H1 (cell line): ENCODE results near the gene DTNB. TPM values are rescaled to one million over a fixed set of nuclear protein-coding genes. Genes with fewer than 3 reads are reported as not detected.
A peak's percentile ranks its signal among the peaks of the same experiment; 100 is the strongest.

Source experiments
- CTCF ChIA-PET: fragments of 300-600 bp; sonication (Branson Sonifier 250); formaldehyde crosslinking; loops from one replicate; lab custom pipeline; 2021; ENCODE audit not compliant: partially characterized antibody; lab: Charles Lee
- POLR2A ChIA-PET: fragments of 300-600 bp; sonication (Branson Sonifier 250); formaldehyde crosslinking; loops from one replicate; lab custom pipeline; 2021; ENCODE audit warnings: inconsistent platforms; ENCODE audit not compliant: partially characterized antibody; lab: Charles Lee
- DNase-seq, 2 experiments: peaks; one replicate each; pipeline versions ENCODE4 v3.0.0 to v3.0.0-alpha.2; 2010 to 2022; ENCODE audit warnings: low spot score in 2 of 2, low read depth in 1 of 2, mixed read lengths in 1 of 2
- FAIRE-seq: peaks from 2 replicates; lab custom pipeline; 2011; peaks lifted over from hg19 to GRCh38; lab: Jason Lieb, UNC
- H2AFZ ChIP-seq: 2 replicates; pipeline ENCODE4 v1.8.1; 2012; ENCODE audit warnings: low read length, inconsistent platforms
- H2AK5ac ChIP-seq: 2 replicates; pipeline ENCODE4 v1.6.1; 2013; ENCODE audit warnings: low read depth, low read length
- H2BK120ac ChIP-seq: replicated peaks from 2 replicates; pipeline ENCODE3; 2013; ENCODE audit warnings: low read depth, low read length, inconsistent platforms
- H2BK12ac ChIP-seq: 2 replicates; pipeline ENCODE4 v1.6.1; 2013; ENCODE audit warnings: low read depth, low read length
- H2BK15ac ChIP-seq: 2 replicates; pipeline ENCODE4 v1.6.1; 2013; ENCODE audit warnings: low read length
- H2BK20ac ChIP-seq: 2 replicates; pipeline ENCODE4 v1.6.1; 2013; ENCODE audit warnings: low read length
- H2BK5ac ChIP-seq: 2 replicates; pipeline ENCODE4 v1.6.1; 2013; ENCODE audit warnings: low read depth, low read length
- H3K14ac ChIP-seq: 2 replicates; pipeline ENCODE4 v1.6.1; 2013; ENCODE audit warnings: inconsistent platforms; ENCODE audit not compliant: insufficient read length
- H3K18ac ChIP-seq: 2 replicates; pipeline ENCODE4 v1.6.1; 2013; ENCODE audit warnings: low read length; ENCODE audit errors: extremely low read depth
- H3K23ac ChIP-seq: 2 replicates; pipeline ENCODE4 v1.6.1; 2013; ENCODE audit warnings: inconsistent platforms; ENCODE audit not compliant: insufficient read length
- H3K23me2 ChIP-seq: 2 replicates; pipeline ENCODE4 v1.6.1; 2013; ENCODE audit warnings: low read depth, low read length
- H3K27ac ChIP-seq: 2 replicates; pipeline ENCODE4 v1.6.1; 2011; ENCODE audit warnings: low read depth, low read length, inconsistent platforms
- H3K27me3 ChIP-seq, 4 experiments: replicated peaks in 1 of 4; 1 replicate in 1 of 4; 2 replicates in 3 of 4; pipeline versions ENCODE4 v1.6.1 to v1.8.1; 2011 to 2013; ENCODE audit warnings: low read length in 3 of 4, mild to moderate bottlenecking in 3 of 4, inconsistent platforms in 2 of 4, mixed read lengths in 2 of 4, moderate library complexity in 1 of 4; ENCODE audit not compliant: control insufficient read depth in 3 of 4, insufficient read depth in 3 of 4; ENCODE audit errors: extremely low read depth in 1 of 4
- H3K36me3 ChIP-seq, 4 experiments: 2 replicates each; pipeline versions ENCODE4 v1.6.1 to v1.8.1; 2011 to 2013; ENCODE audit warnings: mild to moderate bottlenecking in 4 of 4, low read length in 3 of 4, moderate library complexity in 2 of 4, control low read depth in 1 of 4, inconsistent platforms in 1 of 4; ENCODE audit not compliant: insufficient read depth in 4 of 4, control insufficient read depth in 2 of 4
- H3K4ac ChIP-seq: replicated peaks from 2 replicates; pipeline ENCODE3; 2013; ENCODE audit warnings: low read length, low read depth, mixed read lengths, inconsistent platforms; ENCODE audit not compliant: insufficient read length
- H3K4me1 ChIP-seq, 4 experiments: replicated peaks in 1 of 4; 1 replicate in 1 of 4; 2 replicates in 3 of 4; pipeline versions ENCODE4 v1.6.1 to v1.8.1; 2011 to 2013; ENCODE audit warnings: low read length in 3 of 4, inconsistent platforms in 2 of 4, mixed read lengths in 1 of 4; ENCODE audit not compliant: insufficient read depth in 4 of 4, control insufficient read depth in 3 of 4
- H3K4me2 ChIP-seq, 2 experiments: 2 replicates each; pipeline versions ENCODE4 v1.6.1 to v1.8.1; 2011 to 2013; ENCODE audit warnings: low read depth in 2 of 2, low read length in 2 of 2, control low read depth in 1 of 2, inconsistent platforms in 1 of 2, mild to moderate bottlenecking in 1 of 2; ENCODE audit not compliant: insufficient read depth in 1 of 2
- H3K4me3 ChIP-seq, 4 experiments: fragments of 200-600, 300-600 bp in 1 of 4; sonication (generic), shearing (Covaris generic), sonication (Bioruptor Twin) in 1 of 4; 2 replicates each; pipeline versions ENCODE4 v1.5.1 to v1.8.1; 2011 to 2016; ENCODE audit warnings: low read length in 4 of 4, low read depth in 3 of 4, control low read depth in 2 of 4, inconsistent platforms in 2 of 4, mild to moderate bottlenecking in 2 of 4, mixed read lengths in 1 of 4, moderate library complexity in 1 of 4; ENCODE audit not compliant: insufficient read depth in 2 of 4; ENCODE audit errors: extremely low read depth in 1 of 4
- H3K56ac ChIP-seq: replicated peaks from 2 replicates; pipeline ENCODE3; 2013; ENCODE audit warnings: low read depth, mild to moderate bottlenecking, mixed read lengths, low read length, inconsistent platforms; ENCODE audit not compliant: insufficient read length
- H3K79me1 ChIP-seq: 2 replicates; pipeline ENCODE4 v1.6.1; 2013; ENCODE audit warnings: low read depth, low read length, control low read depth
- H3K79me2 ChIP-seq, 2 experiments: 2 replicates each; pipeline versions ENCODE4 v1.6.1 to v1.8.1; 2012 to 2013; ENCODE audit warnings: low read length in 2 of 2, mild to moderate bottlenecking in 2 of 2, inconsistent platforms in 1 of 2; ENCODE audit not compliant: insufficient read depth in 2 of 2, control insufficient read depth in 1 of 2
- H3K9ac ChIP-seq, 4 experiments: replicated peaks in 1 of 4; 1 replicate in 1 of 4; 2 replicates in 3 of 4; pipeline versions ENCODE4 v1.6.1 to v1.8.1; 2011 to 2013; ENCODE audit warnings: low read depth in 3 of 4, low read length in 3 of 4, control low read depth in 2 of 4, mild to moderate bottlenecking in 2 of 4, moderate library complexity in 2 of 4, inconsistent platforms in 1 of 4; ENCODE audit errors: extremely low read depth in 1 of 4
- H3K9me3 ChIP-seq, 2 experiments: 2 replicates each; pipeline versions ENCODE4 v1.6.1 to v1.8.1; 2012 to 2013; ENCODE audit warnings: mild to moderate bottlenecking in 2 of 2, moderate library complexity in 2 of 2, control low read depth in 1 of 2, inconsistent platforms in 1 of 2, low read depth in 1 of 2, low read length in 1 of 2, mixed read lengths in 1 of 2; ENCODE audit not compliant: insufficient read depth in 2 of 2
- H4K20me1 ChIP-seq, 2 experiments: replicated peaks in 1 of 2; 2 replicates each; pipeline versions ENCODE3 to v1.8.1; 2011 to 2013; ENCODE audit warnings: inconsistent platforms in 2 of 2, low read length in 2 of 2, mild to moderate bottlenecking in 1 of 2; ENCODE audit not compliant: insufficient read depth in 2 of 2, control insufficient read depth in 1 of 2
- H4K5ac ChIP-seq: 2 replicates; pipeline ENCODE4 v1.6.1; 2013; ENCODE audit warnings: low read length, low read depth, mixed read lengths, inconsistent platforms; ENCODE audit not compliant: insufficient read length
- H4K8ac ChIP-seq: 2 replicates; pipeline ENCODE4 v1.8.0; 2013; ENCODE audit warnings: mild to moderate bottlenecking, moderate library complexity, low read length, inconsistent platforms; ENCODE audit not compliant: insufficient read depth; ENCODE audit errors: extremely low read depth
- H4K91ac ChIP-seq: replicated peaks from 2 replicates; pipeline ENCODE3; 2013; ENCODE audit warnings: low read length, mixed read lengths, inconsistent platforms; ENCODE audit not compliant: insufficient read length
- CEBPB ChIP-seq: IDR thresholded peaks from 2 replicates; pipeline ENCODE4 v1.6.1; 2012; ENCODE audit warnings: low read depth, low read length
- SUZ12 ChIP-seq: fragments of 200-600 bp; sonication (generic); IDR thresholded peaks from 2 replicates; pipeline ENCODE4 v1.6.1; 2012; ENCODE audit warnings: mild to moderate bottlenecking, inconsistent platforms, low read length, moderate library complexity, mixed read lengths
- WGBS, 2 experiments: shearing (Covaris generic) in 1 of 2; methylation state at CpG; one replicate each; pipeline versions ENCODE4 v1.1.6 to v1.1.7; 2013 to 2015; ENCODE audit warnings: low lambda C conversion rate in 2 of 2, mixed read lengths in 2 of 2, inconsistent platforms in 1 of 2, low coverage in 1 of 2, missing lambda C conversion rate in 1 of 2; ENCODE audit not compliant: insufficient replicate concordance in 2 of 2, insufficient coverage in 1 of 2, insufficient read length in 1 of 2; ENCODE audit errors: extremely low coverage in 1 of 2, missing lambda C conversion rate in 1 of 2; 5-methylcytosine and 5-hydroxymethylcytosine counted together
- polyA plus RNA-seq, 7 experiments: library from polyadenylated mRNA; depleted of rRNA in 3 of 7; stranded (reverse) in 5 of 7; unstranded in 2 of 7; fragments of >200 nt in 5 of 7; fragments of 200-250 nt in 2 of 7; gene quantifications; 1 replicate in 5 of 7; 2 replicates in 1 of 7; 4 replicates in 1 of 7; pipeline versions ENCODE4 v1.2.1 to v1.2.3, GENCODE V29; 2011 to 2013; ENCODE audit warnings: missing spikeins in 2 of 7, mixed read lengths in 2 of 7
- total RNA-seq: library from RNA; stranded (reverse); fragmentation: NEBNext Ultra II Directional; extraction: Animal tissue kit (Norgen Biotek cat#: 25700); gene quantifications from 2 replicates; pipeline ENCODE4 v1.2.1, GENCODE V29; 2021

DTNB gene
- total and polyA plus RNA-seq, 2 of the 8 experiments (the other 6 are each of a cell fraction or from before 2014, with no cell fraction given), result 39.6 to 49.5 TPM

- no peak overlapping the region for H2BK5ac ChIP-seq
- no peak overlapping the region for H3K9ac ChIP-seq
- no peaks in the 10 kb centered on the region for H3K79me2 ChIP-seq
- H3K27me3 ChIP-seq, result no peaks in the 10 kb centered on the region
- H4K5ac ChIP-seq, result no peak overlapping the region
- no peak overlapping the region for H3K4me3 ChIP-seq
- H3K18ac ChIP-seq, result no peak overlapping the region
- H2BK120ac ChIP-seq, result no peak overlapping the region
- H3K4ac ChIP-seq, result no peak overlapping the region
- H4K20me1 ChIP-seq, result no peaks in the 10 kb centered on the region
- H3K27ac ChIP-seq, result no peak overlapping the region
- H3K79me1 ChIP-seq, result no peaks in the 10 kb centered on the region
- no peak overlapping the region for H2BK12ac ChIP-seq
- no peak overlapping the region for H2BK20ac ChIP-seq
- no peaks in the 10 kb centered on the region for H3K4me1 ChIP-seq
- no peak overlapping the region for H2BK15ac ChIP-seq
- no peak overlapping the region for H2AFZ ChIP-seq
- TF ChIP-seq SUZ12 (no peak), CEBPB (peak; percentile 84)
- TF ChIP-seq, all 59 proteins: peak for 1
- peaks cover 0 to 5% of the 10 kb centered on the region in 2 experiments; a peak in 1 of 4 replicates for H3K9me3 ChIP-seq
- H3K14ac ChIP-seq, result no peak overlapping the region
- H3K4me2 ChIP-seq, result no peak overlapping the region
- DNase-seq (no peak), FAIRE-seq (peak; percentile 65)
- WGBS, 2 experiments, result 89% methylated on average over 10 of the region's 10 CpGs; no CpG with 5 or more reads in 1 of the 2 experiments
- ChIA-PET CTCF (no interaction called here), POLR2A (no interaction called here)
- H3K36me3 ChIP-seq, result peaks cover 0 to 4% (median 0%) of the 10 kb centered on the region in 4 experiments; a peak in 2 of 8 replicates
- no peak overlapping the region for H4K91ac ChIP-seq
- H3K56ac ChIP-seq, result no peak overlapping the region
- H4K8ac ChIP-seq, result no peak overlapping the region
- H2AK5ac ChIP-seq, result no peak overlapping the region
- H3K23ac ChIP-seq, result no peak overlapping the region
- no peaks in the 10 kb centered on the region for H3K23me2 ChIP-seq
Measured at GRCh38 chr2:25541378-25541777, 132.0 kb downstream of the DTNB start.
